HEK293 (cell line): Measurements from ENCODE around the gene MYMK.

Experiments
- CTCF ChIA-PET: fragments of 350-600 bp; formaldehyde crosslinking; extraction: SDS; loops from one replicate; lab custom pipeline; 2021; ENCODE audit warnings: antibody characterized with exemption; lab: Yijun Ruan, JAX
- POLR2A ChIA-PET: fragments of 300-600 bp; formaldehyde crosslinking; extraction: SDS; loops from one replicate; lab custom pipeline; 2020; ENCODE audit warnings: antibody characterized with exemption, inconsistent platforms; lab: Yijun Ruan, JAX
- H3K27ac ChIP-seq: fragments of 200-500 bp; sonication (Bioruptor generic); 2 replicates; pipeline ENCODE4 v1.5.1; 2014; ENCODE audit warnings: low read depth, low read length, control low read depth, inconsistent platforms; ENCODE audit errors: extremely low read depth
- H3K36me3 ChIP-seq, 2 experiments: fragments of 200-500 bp in 1 of 2; sonication (Bioruptor generic) in 1 of 2; 1 replicate in 1 of 2; 2 replicates in 1 of 2; pipeline ENCODE4 v1.5.1; 2014 to 2017; ENCODE audit warnings: inconsistent platforms in 2 of 2, low read length in 2 of 2; ENCODE audit not compliant: control insufficient read depth in 2 of 2, insufficient read depth in 1 of 2
- H3K4me1 ChIP-seq: fragments of 200-500 bp; sonication (Bioruptor generic); 2 replicates; pipeline ENCODE4 v1.5.1; 2014; ENCODE audit warnings: mild to moderate bottlenecking, low read length, inconsistent platforms; ENCODE audit not compliant: control insufficient read depth, insufficient read depth
- H3K4me3 ChIP-seq: 2 replicates; pipeline ENCODE4 v1.5.1; 2011; ENCODE audit warnings: low read depth, mild to moderate bottlenecking, control low read depth, low read length, moderate library complexity
- H3K9me3 ChIP-seq: fragments of 200-500 bp; sonication (Bioruptor generic); 2 replicates; pipeline ENCODE4 v1.5.1; 2014; ENCODE audit warnings: low read depth, low read length, inconsistent platforms; ENCODE audit not compliant: control insufficient read depth, insufficient read depth
- EGR2 ChIP-seq: fragments of 450-650 bp; formaldehyde crosslinking; IDR thresholded peaks from 2 replicates; pipeline ENCODE4 v1.5.1; 2016; ENCODE audit warnings: low read depth, missing biosample characterization, missing genetic modification characterization
- GLI2 ChIP-seq: fragments of 450-650 bp; formaldehyde crosslinking; IDR thresholded peaks from 2 replicates; pipeline ENCODE4; 2017; ENCODE audit warnings: missing biosample characterization, missing genetic modification characterization, low read depth, borderline replicate concordance
- GLI4 ChIP-seq: fragments of 450-650 bp; formaldehyde crosslinking; IDR thresholded peaks from 2 replicates; pipeline ENCODE4 v1.5.1; 2016; ENCODE audit warnings: missing biosample characterization, missing genetic modification characterization
- GLIS1 ChIP-seq: fragments of 450-650 bp; formaldehyde crosslinking; IDR thresholded peaks from 2 replicates; pipeline ENCODE4 v1.5.1; 2016; ENCODE audit warnings: missing biosample characterization, missing genetic modification characterization
- IKZF3 ChIP-seq: fragments of 450-650 bp; IDR thresholded peaks from 2 replicates; pipeline ENCODE4 v1.5.0; 2018; ENCODE audit warnings: missing biosample characterization, mild to moderate bottlenecking, missing genetic modification characterization, moderate library complexity
- PATZ1 ChIP-seq: fragments of 450-650 bp; formaldehyde crosslinking; IDR thresholded peaks from 2 replicates; pipeline ENCODE4 v1.5.1; 2016; ENCODE audit warnings: missing biosample characterization, missing genetic modification characterization
- PRDM10 ChIP-seq: fragments of 450-650 bp; formaldehyde crosslinking; IDR thresholded peaks from 2 replicates; pipeline ENCODE4 v1.5.1; 2016; ENCODE audit warnings: missing biosample characterization, missing genetic modification characterization
- SALL2 ChIP-seq: fragments of 450-650 bp; formaldehyde crosslinking; IDR thresholded peaks from 2 replicates; pipeline ENCODE4 v1.5.0; 2017; ENCODE audit warnings: missing biosample characterization, mild to moderate bottlenecking, missing genetic modification characterization, borderline replicate concordance
- YY1 ChIP-seq: fragments of 450-650 bp; formaldehyde crosslinking; IDR thresholded peaks from 2 replicates; pipeline ENCODE4 v1.5.1; 2018; ENCODE audit warnings: missing biosample characterization, missing genetic modification characterization
- ZFP69B ChIP-seq: fragments of 450-650 bp; formaldehyde crosslinking; IDR thresholded peaks from 2 replicates; pipeline ENCODE4 v1.5.1; 2016; ENCODE audit warnings: missing biosample characterization, missing genetic modification characterization
- ZNF146 ChIP-seq: fragments of 450-650 bp; formaldehyde crosslinking; IDR thresholded peaks from 2 replicates; pipeline ENCODE4 v1.5.1; 2016; ENCODE audit warnings: missing biosample characterization, missing genetic modification characterization
- ZNF157 ChIP-seq: fragments of 450-650 bp; formaldehyde crosslinking; IDR thresholded peaks from 2 replicates; pipeline ENCODE4 v1.5.1; 2016; ENCODE audit warnings: missing biosample characterization, missing genetic modification characterization
- ZNF350 ChIP-seq: fragments of 450-650 bp; formaldehyde crosslinking; IDR thresholded peaks from 2 replicates; pipeline ENCODE4 v1.5.0; 2017; ENCODE audit warnings: missing biosample characterization, mild to moderate bottlenecking, missing genetic modification characterization
- ZNF354C ChIP-seq: fragments of 450-650 bp; formaldehyde crosslinking; IDR thresholded peaks from 2 replicates; pipeline ENCODE4 v1.5.1; 2016; ENCODE audit warnings: missing biosample characterization, missing genetic modification characterization, low read depth, borderline replicate concordance
- ZNF37A ChIP-seq: fragments of 450-650 bp; IDR thresholded peaks from 2 replicates; pipeline ENCODE4 v1.5.1; 2018; ENCODE audit warnings: missing biosample characterization, missing genetic modification characterization
- ZNF394 ChIP-seq: fragments of 450-650 bp; formaldehyde crosslinking; IDR thresholded peaks from 2 replicates; pipeline ENCODE4 v1.5.1; 2016; ENCODE audit warnings: missing biosample characterization, missing genetic modification characterization, mild to moderate bottlenecking, moderate library complexity, borderline replicate concordance
- ZNF423 ChIP-seq: fragments of 450-650 bp; formaldehyde crosslinking; IDR thresholded peaks from 2 replicates; pipeline ENCODE4 v1.5.1; 2016; ENCODE audit warnings: missing biosample characterization, missing genetic modification characterization
- ZNF433 ChIP-seq: fragments of 450-650 bp; formaldehyde crosslinking; IDR thresholded peaks from 2 replicates; pipeline ENCODE4 v1.5.1; 2016; ENCODE audit warnings: missing biosample characterization, missing genetic modification characterization, low read depth
- ZNF544 ChIP-seq: fragments of 450-650 bp; formaldehyde crosslinking; IDR thresholded peaks from 2 replicates; pipeline ENCODE4 v1.5.0; 2017; ENCODE audit warnings: missing biosample characterization, missing genetic modification characterization
- ZNF560 ChIP-seq: fragments of 450-650 bp; formaldehyde crosslinking; IDR thresholded peaks from 2 replicates; pipeline ENCODE4 v1.5.1; 2017; ENCODE audit warnings: missing biosample characterization, missing genetic modification characterization, borderline replicate concordance
- ZNF626 ChIP-seq: fragments of 450-650 bp; sonication (Bioruptor Pico); formaldehyde crosslinking; IDR thresholded peaks from 2 replicates; pipeline ENCODE4 v1.5.1; 2018; ENCODE audit warnings: missing biosample characterization, missing genetic modification characterization, inconsistent platforms
- ZNF670 ChIP-seq: fragments of 450-650 bp; formaldehyde crosslinking; IDR thresholded peaks from 2 replicates; pipeline ENCODE4 v1.5.1; 2016; ENCODE audit warnings: missing biosample characterization, missing genetic modification characterization, low read depth
- ZNF776 ChIP-seq: fragments of 450-650 bp; formaldehyde crosslinking; IDR thresholded peaks from 2 replicates; pipeline ENCODE4 v1.5.0; 2017; ENCODE audit warnings: missing biosample characterization, missing genetic modification characterization, borderline replicate concordance
- ZSCAN30 ChIP-seq: fragments of 450-650 bp; IDR thresholded peaks from 2 replicates; pipeline ENCODE4 v1.5.1; 2018; ENCODE audit warnings: missing biosample characterization, mild to moderate bottlenecking, missing genetic modification characterization, moderate library complexity

MYMK gene

GRCh38 chr9:133534346-133535291, 9.9 kb upstream of the MYMK start, which contains the start of gene ADAMTSL2:
ADAMTSL2 (plus strand) TSS chr9:133534704; CDS start chr9:133536713, 2,009 bp downstream.
- ChIA-PET CTCF (interaction anchor here (0.5 to 3.3 kb wide), 12 partner anchors 9 to 432 kb away, joined by 3 to 36 read pairs (median 4); no protein-coding TSS in a partner anchor), POLR2A (no interaction called here)
- TF ChIP-seq ZNF354C (tag by site-specific recombination): no peak
- no peak for TF ChIP-seq PRDM10
- TF ChIP-seq ZNF37A (tag by site-specific recombination): no peak
- no peak within 1 kb of the TSS for H3K4me3 ChIP-seq
- no peaks in the 10 kb centered on the region for H3K4me1 ChIP-seq
- H3K9me3 ChIP-seq: no peaks in the 10 kb centered on the region
- no peaks in the 10 kb centered on the region for H3K36me3 ChIP-seq
- no peak within 1 kb of the TSS for H3K27ac ChIP-seq

- no peak overlapping the region for H3K4me3 ChIP-seq
- ChIA-PET POLR2A (no interaction called here), CTCF (interaction anchor here (0.5 to 3.3 kb wide), 17 partner anchors 10 to 769 kb away, joined by 3 to 36 read pairs (median 4); partner anchors contain the start of gene MYMK)
- no peaks in the 10 kb centered on the region for H3K9me3 ChIP-seq
- no peak overlapping the region for H3K27ac ChIP-seq
- H3K36me3 ChIP-seq: no peaks in the 10 kb centered on the region
- no peaks in the 10 kb centered on the region for H3K4me1 ChIP-seq
- TF ChIP-seq ZNF157 (no peak), ZNF350 (tag by site-specific recombination) (no peak), ZNF146 (tag by site-specific recombination) (no peak), ZNF394 (tag by site-specific recombination) (no peak), ZFP69B (tag by site-specific recombination) (no peak), ZNF560 (no peak), YY1 (no peak), GLI2 (tag by site-specific recombination) (no peak), ZNF544 (tag by site-specific recombination) (no peak)
Observed at GRCh38 chr9:133533857-133534256, 9.1 kb upstream of the MYMK start.

- Histone ChIP-seq H3K4me1 (no peaks in the 10 kb centered on the region), H3K4me3 (no peak overlapping the region), H3K36me3 (no peaks in the 10 kb centered on the region), H3K27ac (no peak overlapping the region), H3K9me3 (no peaks in the 10 kb centered on the region)
- POLR2A ChIA-PET: no interaction called here
- CTCF ChIA-PET: interaction anchor here (0.5 to 3.3 kb wide), 21 partner anchors 9 to 769 kb away, joined by 3 to 36 read pairs (median 4); partner anchors contain the start of gene MYMK
- TF ChIP-seq ZNF670 (tag by site-specific recombination) (no peak), GLI4 (tag by site-specific recombination) (0 out of 2 replicates have a peak, but pooled peaks have one; percentile 72), IKZF3 (tag by site-specific recombination) (no peak), ZNF626 (tag by site-specific recombination) (no peak), PATZ1 (tag by site-specific recombination) (peak; percentile 78), ZSCAN30 (tag by site-specific recombination) (0 out of 2 replicates have a peak, but pooled peaks have one; percentile 25), GLIS1 (tag by site-specific recombination) (peak; percentile 81), ZNF423 (tag by site-specific recombination) (peak; percentile 63), ZNF776 (tag by site-specific recombination) (0 out of 2 replicates have a peak, but pooled peaks have one; percentile 35), SALL2 (peak; percentile 68; the same call in 1 of the 2 replicates), EGR2 (tag by site-specific recombination) (0 out of 2 replicates have a peak, but pooled peaks have one; percentile 31), ZNF433 (no peak)
Observed at GRCh38 chr9:133532937-133533668, 8.3 kb upstream of the MYMK start.
